Muscle of back (tissue), 11 donors: ENCODE measurements around the gene UAP1L1. TPM values are rescaled to one million over a fixed set of nuclear protein-coding genes. Genes with fewer than 3 reads are reported as not detected.
A peak's percentile ranks its signal among the peaks of the same experiment; 100 is the strongest.
"Not testable (repeated sequence)": the region's sequence is repeated elsewhere in the genome, so short reads cannot be mapped to it uniquely, and the experiment has no call there.

Experiments used
- DNase-seq, 3 donors: peaks; one replicate each; pipeline versions ENCODE4 v3.0.0 to v3.0.0-alpha.2; 2013
- polyA plus RNA-seq, 10 donors: library from polyadenylated mRNA; unstranded; fragments of 120-200 nt; gene quantifications; one replicate each; pipeline ENCODE4 v1.2.1, GENCODE V29; 2013; ENCODE audit not compliant: insufficient read length in 10 of 10

The UAP1L1 gene
- polyA plus RNA-seq, 10 donors = 1.5 to 3.0 (median 2.0) TPM

DNA sequence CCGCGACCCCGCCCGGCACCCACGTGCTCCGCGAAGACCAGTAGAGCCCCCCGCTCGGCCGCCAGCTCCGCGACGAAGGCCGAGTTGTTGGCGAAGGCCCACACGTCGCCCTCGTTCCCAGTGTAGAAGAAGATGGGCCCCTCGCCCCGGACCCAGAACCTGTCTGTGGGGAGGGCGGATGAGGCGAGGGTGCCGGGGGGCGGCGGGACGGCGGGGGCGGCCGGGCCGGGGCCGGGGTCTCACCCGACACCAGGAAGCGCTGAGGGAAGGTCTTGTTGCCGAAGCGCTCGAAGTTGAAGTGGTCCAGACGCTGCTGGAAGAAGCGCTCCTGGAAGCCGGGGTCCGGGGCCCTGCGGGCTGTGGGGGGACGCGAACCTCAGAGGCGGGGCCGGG is 36.9 kb downstream of the UAP1L1 start:
- no peak for DNase-seq

DNA sequence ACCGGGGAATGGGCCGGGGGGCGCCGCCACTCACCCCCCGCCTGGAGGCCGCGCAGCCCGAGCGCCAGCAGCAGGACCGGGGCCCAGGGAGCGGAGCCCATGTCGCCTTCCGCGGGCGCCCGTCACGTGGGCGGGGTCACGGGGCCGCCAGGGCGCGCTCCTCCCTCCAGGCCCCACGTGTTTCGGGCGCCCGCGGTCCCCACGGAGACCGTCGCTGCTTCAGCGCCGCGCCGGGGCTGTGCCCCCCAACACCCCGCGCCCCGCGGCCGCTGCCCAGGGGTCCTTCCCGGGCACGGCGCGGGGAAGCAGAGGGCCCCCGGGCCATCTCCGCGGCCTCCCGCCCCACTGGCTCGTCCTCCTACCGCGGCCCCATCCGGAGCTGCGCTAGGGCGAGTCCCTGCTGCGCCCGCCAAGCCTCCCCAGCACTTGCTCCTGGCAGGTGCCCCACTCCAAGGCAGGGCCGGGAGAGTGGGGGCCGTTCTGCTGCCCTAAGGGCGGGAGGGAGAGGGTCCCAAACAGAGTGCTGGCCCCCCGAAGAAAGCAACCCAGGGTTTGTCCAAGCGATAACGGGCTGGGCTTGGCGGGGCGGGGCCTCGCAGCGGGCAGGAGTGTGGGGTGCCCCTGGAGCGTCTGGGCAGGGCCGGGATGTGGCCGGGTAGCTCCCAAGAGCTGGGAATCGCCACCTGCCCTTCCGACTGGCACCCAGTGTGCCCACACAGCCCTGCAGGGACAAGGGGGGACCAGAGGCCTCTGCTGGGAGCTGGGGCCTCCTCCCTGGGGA is 37.5 kb downstream of the UAP1L1 start, which contains the start of gene DPP7:
Gene DPP7, minus strand, starts transcription at position 121 of the 781 bp plus-strand sequence. Its CDS starts 20 bp downstream, at position 101.
- peak; percentile 44 to 77 (median 47) for DNase-seq

DNA sequence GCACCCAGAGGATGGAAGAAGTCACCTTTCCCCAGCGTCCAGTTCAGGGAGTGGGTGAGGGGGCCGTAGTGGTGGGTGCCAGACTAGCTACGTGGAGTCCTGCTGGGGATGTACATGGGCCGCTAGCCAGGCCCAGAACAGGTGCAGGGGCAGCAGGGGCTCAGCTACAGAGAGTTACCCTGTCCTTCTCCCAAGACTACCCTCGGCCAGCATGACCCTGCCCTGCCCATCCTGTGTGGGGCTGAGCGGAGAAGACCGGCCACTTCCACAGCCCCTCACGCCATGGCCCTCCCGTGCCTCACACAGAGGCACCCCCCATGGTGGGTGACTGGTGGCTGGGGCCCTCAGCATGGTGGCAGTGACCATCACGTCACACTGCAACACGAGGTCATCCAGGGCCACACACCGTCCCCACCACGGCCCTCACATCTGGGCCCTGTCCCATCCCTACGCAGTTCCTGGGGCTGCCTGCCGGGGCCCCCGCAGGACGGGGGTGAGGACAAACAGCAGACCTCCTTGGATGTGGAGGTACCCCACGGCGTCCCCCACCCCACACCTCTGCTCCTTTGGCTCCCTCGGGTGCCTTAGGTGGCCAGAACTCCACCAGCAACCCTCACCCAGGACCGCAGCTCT is 38.2 kb downstream of the UAP1L1 start:
- DNase-seq = no peak

DNA sequence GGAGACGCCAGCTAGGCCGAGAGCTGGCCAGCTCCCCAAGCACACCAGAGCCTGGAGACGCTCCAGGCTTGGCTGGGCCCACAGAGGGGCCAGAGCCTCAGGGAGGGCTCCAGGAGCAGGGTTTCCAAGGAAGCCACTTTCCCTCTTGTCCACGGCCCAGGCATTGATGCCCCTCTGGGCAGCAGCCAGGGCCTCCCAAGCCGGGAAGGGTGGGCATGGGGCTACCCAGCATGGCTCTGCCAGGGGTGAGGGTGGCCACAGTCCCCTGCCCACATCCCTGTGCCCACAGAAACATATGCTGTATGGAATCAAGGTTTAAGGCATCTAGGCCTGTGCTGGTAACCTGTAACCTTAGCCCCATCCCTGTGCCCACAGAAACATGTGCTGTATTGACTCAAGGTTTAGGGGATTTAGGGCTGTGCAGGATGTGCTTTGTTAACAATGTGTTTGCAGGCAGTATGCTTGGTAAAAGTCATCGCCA is 38.8 kb downstream of the UAP1L1 start:
- DNase-seq = no peak

DNA sequence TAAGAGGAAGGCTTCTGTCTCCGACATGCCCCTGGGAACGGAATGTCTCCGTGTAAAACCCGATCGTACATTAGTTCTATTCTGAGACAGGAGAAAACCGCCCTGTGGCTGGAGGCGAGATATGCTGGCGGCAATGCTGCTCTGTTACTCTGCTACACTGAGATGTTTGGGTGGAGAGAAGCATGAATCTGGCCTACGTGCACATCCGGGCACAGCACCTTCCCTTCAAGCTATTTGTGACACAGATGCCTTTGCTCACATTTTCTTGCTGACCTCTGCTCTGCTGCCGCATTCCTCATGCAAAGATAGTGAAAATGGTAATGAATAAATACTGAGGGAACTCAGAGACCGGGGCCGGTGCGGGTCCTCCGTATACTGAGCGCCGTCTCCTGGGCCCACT is 39.4 kb downstream of the UAP1L1 start:
- no peak for DNase-seq

DNA sequence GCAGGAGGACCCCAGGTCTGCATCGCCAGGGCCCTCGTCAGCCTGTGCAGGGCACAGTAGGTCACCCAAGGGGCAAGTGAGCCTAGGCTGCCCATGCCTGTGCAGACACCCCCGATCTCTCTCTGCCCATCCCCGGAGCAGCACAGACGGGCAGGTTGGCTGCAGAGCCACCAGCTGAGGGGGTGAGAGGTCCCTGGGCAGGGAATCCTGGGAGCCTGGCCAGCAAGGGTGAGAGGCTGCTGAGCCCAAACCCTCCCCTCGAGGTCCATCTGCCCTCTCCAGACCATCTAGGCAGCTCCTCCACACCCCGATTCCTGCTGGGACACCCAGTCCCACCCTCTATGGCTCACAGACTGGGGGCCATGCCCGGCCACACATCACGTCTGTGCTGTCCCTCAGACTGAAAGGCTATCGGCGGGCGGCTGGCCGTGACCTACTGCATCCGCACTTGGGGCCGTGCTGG is 40.0 kb downstream of the UAP1L1 start:
- DNase-seq = no peak

DNA sequence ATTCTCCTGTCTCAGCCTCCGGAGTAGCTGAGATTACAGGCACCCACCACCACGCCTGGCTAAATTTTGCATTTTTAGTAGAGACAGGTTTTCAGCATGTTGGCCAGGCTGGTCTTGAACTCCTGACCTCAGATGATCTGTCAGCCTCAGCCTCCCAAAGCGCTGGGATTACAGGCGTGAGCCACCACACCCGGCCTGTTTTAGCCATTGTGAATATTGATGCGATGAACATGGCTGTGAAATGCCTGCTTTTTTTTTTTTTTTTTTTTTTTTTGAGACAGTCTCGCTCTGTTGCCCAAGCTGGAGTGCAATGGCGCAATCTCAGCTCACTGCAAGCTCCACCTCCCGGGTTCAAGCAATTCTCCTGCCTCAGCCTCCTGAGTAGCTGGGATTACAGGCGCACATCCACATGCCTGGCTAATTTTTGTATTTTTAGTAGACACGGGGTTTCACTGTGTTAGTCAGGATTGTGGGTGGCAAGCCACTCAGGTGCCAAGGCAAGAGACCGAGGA is 40.8 kb downstream of the UAP1L1 start:
- not testable (repeated sequence) for DNase-seq

DNA sequence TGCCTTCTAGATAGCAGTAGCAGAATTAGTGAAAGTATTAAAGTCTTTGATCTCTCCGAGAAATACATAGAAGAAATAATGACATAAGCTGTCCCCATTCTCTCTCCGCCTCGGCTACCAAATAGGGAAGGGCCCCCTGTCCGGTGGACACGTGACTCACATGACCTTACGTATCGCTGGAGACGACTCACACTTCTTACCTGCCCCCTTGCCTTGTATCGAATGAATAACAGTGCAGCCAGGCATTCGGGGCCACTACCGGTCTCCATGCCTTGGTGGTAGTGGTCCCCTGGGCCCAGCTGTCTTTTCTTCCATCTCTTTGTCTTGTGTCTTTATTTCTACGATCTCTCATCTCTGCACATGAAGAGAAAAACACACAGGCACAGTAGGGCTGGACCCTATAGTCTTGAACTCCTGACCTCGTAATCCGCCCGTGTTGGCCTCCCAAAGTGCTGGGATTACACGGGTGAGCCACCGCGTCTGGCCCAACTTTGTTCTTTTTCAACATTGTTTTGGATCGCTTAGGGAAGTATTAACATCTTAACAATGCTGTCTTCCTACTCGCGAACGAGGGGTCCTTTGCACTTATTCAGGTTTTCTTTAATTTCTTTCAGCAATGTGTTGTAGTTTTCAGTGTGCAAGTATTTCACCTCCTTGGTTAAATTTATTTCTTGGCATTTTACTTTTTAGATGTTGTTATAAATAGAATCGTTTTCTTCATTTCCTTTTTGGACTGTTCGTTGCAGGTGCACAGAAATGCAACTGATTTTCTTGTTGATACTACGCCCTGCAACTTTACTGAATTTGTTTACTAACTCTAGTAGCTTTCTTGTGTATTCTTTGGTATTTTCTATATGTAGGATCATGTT is 44.8 kb downstream of the UAP1L1 start:
- not testable (repeated sequence) for DNase-seq

DNA sequence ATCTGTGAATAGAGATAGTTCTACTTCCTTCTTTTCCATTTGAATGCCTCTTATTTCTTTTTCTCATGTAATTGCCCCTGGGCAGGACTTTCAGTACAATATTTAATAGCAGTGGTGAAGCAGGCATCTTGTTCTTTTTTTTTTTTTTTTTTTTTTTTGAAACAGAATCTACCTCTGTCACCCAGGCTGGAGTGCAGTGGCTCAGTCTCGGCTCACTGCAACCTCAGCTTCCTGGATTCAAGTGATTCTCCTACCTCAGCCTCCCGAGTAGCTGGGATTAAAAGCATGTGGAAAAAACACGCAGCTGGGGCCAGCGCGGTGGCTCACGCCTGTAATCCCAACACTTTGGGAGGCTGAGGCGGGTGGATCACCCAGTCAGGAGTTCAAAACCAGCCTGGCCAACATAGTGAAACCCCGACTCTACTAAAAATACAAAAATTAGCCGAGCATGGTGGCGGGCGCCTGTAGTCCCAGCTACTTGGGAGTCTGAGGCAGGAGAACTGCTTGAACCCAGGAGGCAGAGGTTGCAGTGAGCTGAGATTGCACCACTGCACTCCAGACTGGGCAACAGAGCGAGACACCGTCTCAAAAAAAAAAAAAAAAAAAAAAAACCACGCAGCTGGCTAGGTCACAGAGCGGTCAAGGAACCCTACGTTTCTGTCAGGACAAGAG is 45.6 kb downstream of the UAP1L1 start:
- DNase-seq = not testable (repeated sequence)

DNA sequence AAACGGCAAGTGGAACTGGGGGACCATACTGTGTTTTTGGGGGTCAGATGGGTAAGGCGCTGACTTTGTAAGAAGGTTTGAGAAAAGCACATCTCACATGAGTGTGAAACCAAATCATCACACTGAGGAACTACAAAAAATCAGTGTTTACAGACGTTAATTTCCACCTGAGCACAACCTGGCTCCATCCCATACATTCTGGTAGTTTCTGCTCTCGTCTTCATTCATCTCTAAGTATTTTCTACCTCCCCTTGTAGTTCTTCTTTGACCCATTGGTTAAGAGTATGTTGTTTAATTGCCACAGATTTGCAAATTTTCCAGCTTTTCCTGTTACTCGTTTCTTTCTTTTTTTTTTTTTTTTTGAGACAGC is 46.1 kb downstream of the UAP1L1 start:
- DNase-seq = no peak

DNA sequence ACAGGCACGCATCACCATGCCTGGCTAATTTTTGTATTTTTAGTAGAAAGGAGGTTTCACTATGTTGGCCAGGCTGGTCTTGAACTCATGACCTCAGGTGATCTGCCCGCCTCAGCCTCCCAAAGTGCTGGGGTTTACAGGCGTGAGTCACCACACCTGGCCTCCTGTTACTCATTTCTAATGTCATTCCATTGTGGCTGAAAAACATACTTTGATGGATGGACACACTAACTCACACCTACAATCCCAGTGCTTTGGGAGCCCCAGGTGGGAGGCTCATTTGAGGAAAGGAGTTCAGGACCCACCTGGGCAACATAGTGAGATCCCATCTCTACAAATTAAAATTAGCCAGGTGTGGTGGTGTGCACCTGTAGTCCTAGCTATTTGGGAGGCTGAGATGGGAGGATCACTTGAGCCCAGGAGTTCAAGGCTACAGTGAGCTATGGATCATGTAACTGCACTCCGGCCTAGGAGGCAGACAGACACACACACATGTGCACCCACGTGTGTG is 46.7 kb downstream of the UAP1L1 start:
- DNase-seq = not testable (repeated sequence)

DNA sequence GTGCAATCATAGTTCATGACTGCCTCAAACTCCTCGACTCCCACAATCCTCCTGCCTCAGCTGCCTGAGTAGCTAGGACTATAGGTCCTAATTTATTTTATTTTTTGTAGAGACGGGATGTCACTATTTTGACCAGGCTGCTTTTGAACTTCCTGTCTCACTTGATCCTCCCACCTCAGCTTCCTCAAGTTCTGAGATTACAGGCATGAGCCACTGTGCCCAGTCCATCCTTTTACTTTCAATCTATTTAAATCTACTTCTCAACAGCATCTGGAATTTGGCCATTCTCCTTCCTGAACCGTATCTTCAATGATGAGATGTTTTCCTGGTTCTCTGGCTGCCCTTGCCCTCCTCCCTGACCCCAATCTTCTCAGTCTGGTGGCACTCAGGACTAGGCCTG is 49.5 kb downstream of the UAP1L1 start:
- no peak for DNase-seq

DNA sequence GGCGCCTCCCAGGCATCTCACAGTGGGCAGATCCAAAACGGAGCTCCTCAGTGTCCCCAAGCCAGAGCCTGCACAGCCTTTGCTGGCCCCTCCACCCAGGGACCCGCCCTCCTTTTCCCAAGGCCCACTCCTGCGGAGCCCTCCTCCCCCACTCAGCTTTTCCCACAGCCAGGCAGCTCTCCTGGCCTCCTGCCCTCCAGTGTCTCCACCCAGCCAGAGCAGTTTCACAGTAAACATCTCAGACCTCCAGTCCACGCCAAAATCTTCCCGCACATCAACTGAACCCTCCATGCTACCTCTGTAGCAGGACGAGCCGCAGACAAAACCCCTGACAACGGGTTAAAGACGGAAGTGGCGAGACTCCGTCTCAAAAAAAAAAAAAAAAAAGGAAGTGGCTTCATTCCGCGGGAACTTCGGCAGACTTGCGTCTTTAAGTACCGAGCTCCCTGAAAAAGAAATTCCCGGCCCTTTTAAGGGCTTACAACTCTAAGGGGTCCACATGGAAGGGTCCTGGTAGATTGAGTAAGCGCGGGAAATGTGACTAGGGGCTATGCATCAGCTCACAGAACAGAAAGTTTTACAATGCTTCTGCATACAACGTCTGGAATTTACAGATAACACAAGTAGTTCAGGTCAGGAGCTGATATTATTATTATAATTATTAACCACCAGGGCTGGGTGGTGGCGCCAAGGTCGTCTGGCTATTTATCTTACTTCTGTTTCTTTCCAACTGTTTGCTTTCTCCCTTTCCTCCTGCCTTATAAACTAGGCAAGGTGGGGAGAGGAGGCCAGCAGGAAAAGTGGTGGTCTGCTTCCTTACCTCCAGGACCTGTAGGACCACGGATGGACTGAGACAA is 50.2 kb downstream of the UAP1L1 start:
- DNase-seq = no peak

DNA sequence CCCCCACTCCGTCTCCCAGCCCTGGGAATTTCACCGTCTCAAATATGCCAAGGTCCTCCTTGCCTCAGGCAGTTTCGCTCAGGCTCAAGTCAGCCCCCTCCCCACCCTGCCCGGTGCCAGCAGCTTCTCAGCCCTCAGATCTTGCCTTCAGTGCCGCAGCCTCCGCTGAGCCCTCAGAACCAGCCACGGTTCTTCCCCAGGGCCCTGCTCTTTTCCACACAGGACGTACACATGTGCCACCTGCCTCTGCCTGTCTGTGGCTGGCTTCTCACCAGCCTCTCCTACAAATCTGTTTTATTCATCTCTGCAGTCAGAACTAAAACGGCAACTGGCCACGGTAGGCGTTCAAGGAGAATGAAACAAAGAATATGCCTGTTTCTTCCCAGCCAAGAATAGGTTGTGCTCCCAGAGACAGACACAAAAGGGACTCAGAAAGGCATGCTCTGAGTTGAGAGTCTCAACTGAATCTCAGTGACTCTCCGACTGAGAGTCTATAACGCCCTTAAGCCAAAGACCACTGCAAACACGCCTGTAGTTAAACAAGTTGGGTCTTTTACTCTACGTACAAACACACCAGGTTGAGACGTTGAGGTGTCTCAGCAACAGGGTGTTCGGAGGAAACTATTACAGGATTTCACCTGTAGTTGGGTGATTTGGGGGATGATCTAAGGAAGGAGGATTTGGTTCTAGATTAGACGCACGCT is 51.0 kb downstream of the UAP1L1 start:
- no peak for DNase-seq

DNA sequence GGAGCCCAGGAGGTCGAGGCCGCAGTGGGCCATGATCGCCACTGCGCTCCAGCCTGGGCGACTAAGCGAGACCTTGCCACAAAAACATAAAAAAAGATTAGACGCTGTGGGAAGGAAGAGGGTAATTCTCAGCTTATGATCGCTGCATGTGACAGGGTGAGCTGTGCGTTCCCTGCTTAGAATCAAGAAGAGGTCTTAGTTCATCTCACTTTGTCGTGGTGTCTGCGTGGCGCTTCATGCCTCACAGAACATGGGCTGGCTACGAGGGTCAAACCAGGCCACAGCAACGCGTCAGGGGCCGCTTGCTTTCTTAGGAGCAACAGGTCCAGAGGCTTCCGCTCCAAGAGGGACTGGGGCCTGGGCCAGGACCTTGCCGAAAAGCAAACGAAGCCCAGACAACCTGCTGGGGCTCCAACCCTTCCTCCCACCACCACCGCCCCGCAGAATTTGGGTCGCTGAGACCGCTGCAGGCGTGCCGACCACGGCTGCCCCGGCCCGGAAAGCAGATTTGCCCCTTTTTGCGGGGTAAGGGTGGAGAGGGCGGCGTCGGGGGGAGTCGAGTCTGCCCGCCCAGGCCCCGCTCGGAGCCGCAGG is 51.6 kb downstream of the UAP1L1 start:
- no peak for DNase-seq

DNA sequence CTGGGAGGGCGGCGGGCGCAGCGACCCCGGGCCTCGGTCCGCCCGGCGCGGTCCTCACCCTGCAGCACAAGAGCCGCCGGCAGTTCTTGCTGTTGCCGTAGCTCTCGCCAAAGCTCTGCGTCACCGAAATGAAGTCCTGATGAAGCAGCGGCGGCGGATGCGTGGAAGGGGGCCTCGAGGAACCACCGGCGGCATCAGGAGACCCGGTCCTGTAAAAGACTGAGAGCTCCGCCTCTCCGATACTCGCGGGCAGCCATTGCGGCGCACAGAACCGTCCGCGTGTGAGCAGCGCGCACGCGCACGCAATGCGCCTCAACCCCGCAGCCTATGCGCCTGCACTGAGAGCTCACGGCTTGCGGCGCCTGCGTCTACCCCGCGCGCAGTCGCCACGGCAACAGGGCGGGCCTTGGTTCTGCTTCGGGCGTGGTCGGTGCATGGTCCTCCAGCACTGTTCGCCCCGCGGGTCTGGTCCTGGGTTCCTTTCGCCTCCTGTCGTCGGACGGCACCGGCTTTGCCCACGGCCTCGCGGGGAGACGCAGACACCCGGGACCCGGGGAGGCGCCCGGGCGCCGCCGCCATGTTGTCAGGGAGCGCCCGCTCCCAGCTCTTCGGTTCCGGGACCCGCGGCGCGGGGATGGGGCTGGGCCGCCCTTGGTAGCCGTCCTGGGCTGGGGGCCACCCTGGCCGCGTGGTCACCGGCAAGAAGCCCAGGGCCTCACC is 52.3 kb downstream of the UAP1L1 start:
- peak; percentile 83 to 95 (median 90) for DNase-seq

DNA sequence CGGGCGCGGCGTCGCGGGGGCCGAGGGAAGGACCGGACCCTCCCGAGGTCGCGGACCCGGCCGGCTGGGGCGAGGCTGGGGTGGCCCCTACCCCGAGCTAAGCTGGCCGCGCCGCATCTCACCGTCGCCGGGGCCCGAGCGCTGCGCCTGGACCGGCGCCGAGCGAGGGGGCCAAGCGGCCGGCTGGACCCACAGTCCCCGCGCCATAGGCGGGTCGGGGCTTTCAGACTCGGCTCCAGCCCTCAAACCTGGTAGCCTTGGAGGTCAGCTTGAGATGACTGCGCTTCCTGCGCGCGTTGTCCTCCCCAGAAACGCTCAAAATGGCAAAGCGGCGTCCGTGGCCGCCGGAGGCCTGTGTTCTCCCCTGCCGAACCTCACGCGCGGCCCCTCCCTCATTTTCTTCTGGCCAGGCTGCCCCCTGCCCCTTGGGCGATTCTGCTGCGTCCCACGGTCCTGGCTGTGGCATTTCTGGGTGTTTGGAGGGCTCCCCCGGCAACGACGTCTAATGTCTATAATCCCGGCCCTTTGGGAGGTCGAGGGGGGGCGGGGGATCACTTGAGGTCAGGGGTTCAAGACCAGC is 52.9 kb downstream of the UAP1L1 start:
- DNase-seq = no peak
